Fibroblast of lung (primary cell): Measurements from ENCODE around the gene ANKRD53. TPM values are rescaled to one million over a fixed set of nuclear protein-coding genes. Genes with fewer than 3 reads are reported as not detected.
A peak's percentile ranks its signal among the peaks of the same experiment; 100 is the strongest.

Experiments
- DNase-seq, 2 donors: peaks; one replicate each; pipeline versions ENCODE4 v3.0.0 to v3.0.0-alpha.2; 2010; ENCODE audit warnings: low read depth in 2 of 2
- H2AFZ ChIP-seq: 2 replicates; pipeline ENCODE4 v1.5.1; 2012; ENCODE audit warnings: low read length, control low read depth, inconsistent platforms
- H3K27ac ChIP-seq: 2 replicates; pipeline ENCODE4 v1.5.1; 2011; ENCODE audit warnings: low read length, control low read depth; ENCODE audit not compliant: insufficient read depth
- H3K27me3 ChIP-seq: 2 replicates; pipeline ENCODE4 v1.5.1; 2011; ENCODE audit warnings: mild to moderate bottlenecking, low read length; ENCODE audit not compliant: control insufficient read depth, insufficient read depth
- H3K36me3 ChIP-seq: 2 replicates; pipeline ENCODE4 v1.5.1; 2011; ENCODE audit warnings: low read length; ENCODE audit not compliant: control insufficient read depth, insufficient read depth
- H3K4me1 ChIP-seq: 2 replicates; pipeline ENCODE4 v1.5.1; 2011; ENCODE audit warnings: low read length; ENCODE audit not compliant: control insufficient read depth, insufficient read depth; ENCODE audit errors: extremely low read depth
- H3K4me2 ChIP-seq: 2 replicates; pipeline ENCODE4 v1.5.1; 2011; ENCODE audit warnings: low read length, control low read depth; ENCODE audit not compliant: insufficient read depth; ENCODE audit errors: extremely low read depth
- H3K4me3 ChIP-seq, 4 experiments: fragments of 200-600 bp in 1 of 4; sonication (generic) in 1 of 4; replicated peaks in 1 of 4; 2 replicates each; pipeline ENCODE4 v1.5.1; 2011 to 2016; ENCODE audit warnings: low read length in 4 of 4, low read depth in 3 of 4, mild to moderate bottlenecking in 3 of 4, control low read depth in 2 of 4, inconsistent platforms in 1 of 4, mixed read lengths in 1 of 4; ENCODE audit not compliant: insufficient read depth in 1 of 4; ENCODE audit errors: control extremely low read depth in 1 of 4
- H3K79me2 ChIP-seq: 2 replicates; pipeline ENCODE4 v1.5.1; 2012; ENCODE audit warnings: mild to moderate bottlenecking, low read length, inconsistent platforms; ENCODE audit not compliant: control insufficient read depth, insufficient read depth
- H3K9ac ChIP-seq: 2 replicates; pipeline ENCODE4 v1.5.1; 2011; ENCODE audit warnings: mild to moderate bottlenecking, low read length, control low read depth; ENCODE audit not compliant: insufficient read depth
- H3K9me3 ChIP-seq: 2 replicates; pipeline ENCODE4 v1.5.1; 2012; ENCODE audit warnings: low read depth, low read length; ENCODE audit not compliant: control insufficient read depth, insufficient read depth
- H4K20me1 ChIP-seq: 2 replicates; pipeline ENCODE4 v1.5.1; 2011; ENCODE audit warnings: low read length; ENCODE audit not compliant: control insufficient read depth, insufficient read depth; ENCODE audit errors: extremely low read depth
- CTCF ChIP-seq, 2 donors: IDR thresholded peaks in 1 of 2; conservative IDR thresholded peaks in 1 of 2; 1 replicate in 1 of 2; 2 replicates in 1 of 2; pipeline ENCODE4 v1.5.1; 2011 to 2012; ENCODE audit warnings: low read length in 2 of 2, control low read depth in 1 of 2, inconsistent platforms in 1 of 2, low read depth in 1 of 2, mild to moderate bottlenecking in 1 of 2
- EZH2 ChIP-seq: IDR thresholded peaks from 2 replicates; pipeline ENCODE4 v1.5.1; 2012; ENCODE audit warnings: low read length, control low read depth, mild to moderate bottlenecking; ENCODE audit errors: missing control alignments
- polyA plus RNA-seq, 2 donors: library from polyadenylated mRNA; depleted of rRNA in 1 of 2; stranded (reverse) in 1 of 2; unstranded in 1 of 2; fragments of >200 nt; gene quantifications; 2 replicates each; pipeline ENCODE4 v1.2.1, GENCODE V29; 2011 to 2012; ENCODE audit warnings: missing spikeins in 1 of 2
- total RNA-seq: library from RNA; depleted of rRNA; stranded (reverse); fragments of >200 nt; gene quantifications from 2 replicates; pipeline ENCODE4 v1.2.1, GENCODE V29; 2014

The ANKRD53 gene
- total and polyA plus RNA-seq, 2 donors (not counting 1 experiment from before 2014, with no cell fraction given) = 0.58 to 1.3 TPM

- DNase-seq = peak in 1 of 2 donors; percentile 8
- no peak overlapping the region for H3K4me2 ChIP-seq
- no peak overlapping the region for H3K4me3 ChIP-seq
- no peaks in the 10 kb centered on the region for H3K27me3 ChIP-seq
- no peak overlapping the region for H3K27ac ChIP-seq
- H3K79me2 ChIP-seq = no peaks in the 10 kb centered on the region
- no peak overlapping the region for H3K9ac ChIP-seq
- H3K9me3 ChIP-seq = no peaks in the 10 kb centered on the region
- H3K36me3 ChIP-seq = no peaks in the 10 kb centered on the region
- no peaks in the 10 kb centered on the region for H4K20me1 ChIP-seq
- TF ChIP-seq CTCF (conservative IDR thresholded peaks at IDR 0.05 in 1 of 2, IDR thresholded peaks at IDR 0.05 in 1 of 2; ENCODE audit: low read depth in 1 of 2, low read length in 2 of 2) (no peak), EZH2 (no peak)
- no peaks in the 10 kb centered on the region for H3K4me1 ChIP-seq
- H2AFZ ChIP-seq = no peak overlapping the region
Observed at GRCh38 chr2:70936979-70937811, 41.2 kb upstream of the ANKRD53 start.

GRCh38 chr2:70937866-70938585, 40.4 kb upstream of the ANKRD53 start:
- H3K9ac ChIP-seq = no peak overlapping the region
- no peaks in the 10 kb centered on the region for H3K79me2 ChIP-seq
- H3K27ac ChIP-seq = no peak overlapping the region
- no peak overlapping the region for H3K4me3 ChIP-seq
- DNase-seq = no peak
- no peaks in the 10 kb centered on the region for H3K4me1 ChIP-seq
- no peak overlapping the region for H3K4me2 ChIP-seq
- no peaks in the 10 kb centered on the region for H3K9me3 ChIP-seq
- no peaks in the 10 kb centered on the region for H3K27me3 ChIP-seq
- H4K20me1 ChIP-seq = no peaks in the 10 kb centered on the region
- H3K36me3 ChIP-seq = no peaks in the 10 kb centered on the region
- H2AFZ ChIP-seq = no peak overlapping the region
- no peak for TF ChIP-seq CTCF (conservative IDR thresholded peaks at IDR 0.05 in 1 of 2, IDR thresholded peaks at IDR 0.05 in 1 of 2; ENCODE audit: low read depth in 1 of 2, low read length in 2 of 2)
- no peak for TF ChIP-seq EZH2

GRCh38 chr2:70938586-70938950, 39.9 kb upstream of the ANKRD53 start:
- Histone ChIP-seq H4K20me1 (no peaks in the 10 kb centered on the region), H3K27me3 (no peaks in the 10 kb centered on the region), H3K27ac (no peak overlapping the region), H3K4me3 (no peak overlapping the region), H2AFZ (no peak overlapping the region), H3K9me3 (no peaks in the 10 kb centered on the region), H3K79me2 (no peaks in the 10 kb centered on the region), H3K36me3 (no peaks in the 10 kb centered on the region), H3K4me2 (no peak overlapping the region), H3K4me1 (no peaks in the 10 kb centered on the region), H3K9ac (no peak overlapping the region)
- DNase-seq = no peak
- TF ChIP-seq EZH2 (no peak), CTCF (conservative IDR thresholded peaks at IDR 0.05 in 1 of 2, IDR thresholded peaks at IDR 0.05 in 1 of 2; ENCODE audit: low read depth in 1 of 2, low read length in 2 of 2) (no peak)
